COLO668 (cell line): Measurements from ENCODE around the gene PTPRN2.
"Not testable (repeated sequence)": the region's sequence is repeated elsewhere in the genome, so short reads cannot be mapped to it uniquely, and the experiment has no call there.

Experiments
- DNase-seq: peaks from one replicate; lab custom pipeline; 2025; ENCODE audit not compliant: unreplicated experiment; lab: John Stamatoyannopoulos, UW

Gene PTPRN2

GRCh38 chr7:158206341-158206740, 381.3 kb downstream of the PTPRN2 start:
- DNase-seq, result no peak

- DNase-seq, result no peak
These were observed 383.2 kb downstream of the PTPRN2 start for GRCh38 chr7:158204453-158204852.

GRCh38 chr7:158203948-158204347, 383.7 kb downstream of the PTPRN2 start:
- not testable (repeated sequence) for DNase-seq

GRCh38 chr7:158194365-158194900, 393.2 kb downstream of the PTPRN2 start:
- DNase-seq, result no peak

GRCh38 chr7:158193446-158193845, 394.2 kb downstream of the PTPRN2 start:
- no peak for DNase-seq

- DNase-seq, result no peak
These were observed 394.7 kb downstream of the PTPRN2 start for GRCh38 chr7:158192956-158193355.

GRCh38 chr7:158192184-158192835, 395.3 kb downstream of the PTPRN2 start:
- DNase-seq, result no peak

- no peak for DNase-seq
These were observed 396.0 kb downstream of the PTPRN2 start for GRCh38 chr7:158191671-158192070.

GRCh38 chr7:158190756-158191155, 396.9 kb downstream of the PTPRN2 start:
- DNase-seq, result no peak

GRCh38 chr7:158188676-158189075, 398.9 kb downstream of the PTPRN2 start:
- DNase-seq, result no peak

GRCh38 chr7:158187694-158187994, 400.0 kb downstream of the PTPRN2 start:
- no peak for DNase-seq

GRCh38 chr7:158186864-158187693, 400.5 kb downstream of the PTPRN2 start:
- no peak for DNase-seq

- no peak for DNase-seq
These were observed 401.2 kb downstream of the PTPRN2 start for GRCh38 chr7:158186406-158186805.

- no peak for DNase-seq
These were observed 402.0 kb downstream of the PTPRN2 start for GRCh38 chr7:158185653-158186052.

- DNase-seq, result no peak
These were observed 404.2 kb downstream of the PTPRN2 start for GRCh38 chr7:158183431-158183830.

- no peak for DNase-seq
These were observed 411.0 kb downstream of the PTPRN2 start for GRCh38 chr7:158176561-158177173.

- DNase-seq, result no peak
These were observed 411.8 kb downstream of the PTPRN2 start for GRCh38 chr7:158175779-158176178.

GRCh38 chr7:158174947-158175346, 412.7 kb downstream of the PTPRN2 start:
- no peak for DNase-seq

- DNase-seq, result no peak
These were observed 420.2 kb downstream of the PTPRN2 start for GRCh38 chr7:158167373-158167772.

GRCh38 chr7:158166386-158167340, 421.0 kb downstream of the PTPRN2 start:
- no peak for DNase-seq

GRCh38 chr7:158165711-158166110, 421.9 kb downstream of the PTPRN2 start:
- DNase-seq, result no peak
